ENCODE data around the gene COPS9. TPM values are rescaled to one million over a fixed set of nuclear protein-coding genes. Genes with fewer than 3 reads are reported as not detected.

The COPS9 gene
- total and polyA plus RNA-seq, 10 of the 15 experiments (the other 5 are each of a cell fraction or from before 2014, with no cell fraction given) = 80.8 to 419 (median 213) TPM

DNA sequence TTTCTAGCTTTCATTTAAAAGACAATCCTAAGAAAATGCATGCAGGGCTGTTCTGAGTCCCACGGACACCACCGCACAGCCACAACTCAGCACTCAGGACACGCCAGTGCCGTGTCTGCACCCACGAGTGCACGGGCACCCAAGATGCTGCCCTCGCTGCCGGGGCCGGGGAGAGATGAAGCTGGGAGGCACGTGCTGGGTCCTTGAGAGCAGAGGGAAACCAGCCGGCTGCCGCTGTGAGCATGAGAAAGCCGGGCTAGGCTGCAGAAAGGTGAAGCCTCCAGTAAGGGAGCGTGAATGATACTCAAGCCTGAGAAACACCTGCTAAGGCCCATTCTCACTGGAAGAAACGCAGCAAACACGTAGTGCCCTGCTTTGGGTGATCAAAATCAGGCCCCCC lies 4.8 kb downstream of the COPS9 start:
- BruUV-seq (replicated peaks) = no TSS peak
- in situ Hi-C loops (cut with MboI) = no loop called here
- no peak for ATAC-seq
- Histone ChIP-seq H4K20me1 (ENCODE audit: control insufficient read depth, insufficient read depth) (no peaks in the 10 kb centered on the region), H3K27me3 (replicated peaks in 1 of 2; ENCODE audit: control insufficient read depth in 2 of 2, insufficient read depth in 2 of 2, low read length in 1 of 2) (no peaks in the 10 kb centered on the region), H3K9ac (ENCODE audit: control insufficient read depth, insufficient read depth, low read length) (no peak overlapping the region), H3K4me1 (ENCODE audit: control insufficient read depth, insufficient read depth, low read length) (no peaks in the 10 kb centered on the region; the same call in 1 of the 2 replicates), H3K27ac (ENCODE audit: control insufficient read depth, insufficient read depth) (no peak overlapping the region), H2AFZ (ENCODE audit: control insufficient read depth, low read depth, low read length) (no peak overlapping the region), H3K9me3 (replicated peaks; ENCODE audit: control insufficient read depth, insufficient read depth, low read length) (no peaks in the 10 kb centered on the region), H3K79me2 (ENCODE audit: control insufficient read depth, insufficient read depth, low read length) (peaks cover 19% of the 10 kb centered on the region), H3K36me3 (ENCODE audit: control insufficient read depth in 2 of 2, insufficient read depth in 2 of 2, low read length in 1 of 2) (peaks cover 18 to 33% of the 10 kb centered on the region in 2 experiments), H3K4me2 (ENCODE audit: control insufficient read depth, insufficient read depth) (no peak overlapping the region), H3K4me3 (no peak overlapping the region)
- no peak for TF ChIP-seq LARP7 (IDR thresholded peaks at IDR 0.05)
- TF ChIP-seq, protein P1, sequence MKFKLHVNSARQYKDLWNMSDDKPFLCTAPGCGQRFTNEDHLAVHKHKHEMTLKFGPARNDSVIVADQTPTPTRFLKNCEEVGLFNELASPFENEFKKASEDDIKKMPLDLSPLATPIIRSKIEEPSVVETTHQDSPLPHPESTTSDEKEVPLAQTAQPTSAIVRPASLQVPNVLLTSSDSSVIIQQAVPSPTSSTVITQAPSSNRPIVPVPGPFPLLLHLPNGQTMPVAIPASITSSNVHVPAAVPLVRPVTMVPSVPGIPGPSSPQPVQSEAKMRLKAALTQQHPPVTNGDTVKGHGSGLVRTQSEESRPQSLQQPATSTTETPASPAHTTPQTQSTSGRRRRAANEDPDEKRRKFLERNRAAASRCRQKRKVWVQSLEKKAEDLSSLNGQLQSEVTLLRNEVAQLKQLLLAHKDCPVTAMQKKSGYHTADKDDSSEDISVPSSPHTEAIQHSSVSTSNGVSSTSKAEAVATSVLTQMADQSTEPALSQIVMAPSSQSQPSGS (IDR thresholded peaks at IDR 0.05; ENCODE audit: low read length) = no peak
- TF ChIP-seq PAX8 (IDR thresholded peaks at IDR 0.05) = no peak
- TF ChIP-seq SMAD5 (IDR thresholded peaks at IDR 0.05; ENCODE audit: low read depth) = no peak
- no peak for TF ChIP-seq TBL1XR1 (IDR thresholded peaks at IDR 0.05; ENCODE audit: low read depth, low read length)
- no peak for TF ChIP-seq BHLHE40 (IDR thresholded peaks at IDR 0.05; ENCODE audit: borderline replicate concordance in 1 of 2, low read depth in 2 of 2, low read length in 1 of 2)
- TF ChIP-seq NFXL1 (IDR thresholded peaks at IDR 0.05; ENCODE audit: borderline replicate concordance) = no peak
- TF ChIP-seq RB1 (IDR thresholded peaks at IDR 0.05; ENCODE audit: borderline replicate concordance) = no peak
- TF ChIP-seq MYC (IDR thresholded peaks at IDR 0.05; ENCODE audit: insufficient read depth, insufficient read length, insufficient replicate concordance, low read length, severe bottlenecking) = no peak
- no peak for TF ChIP-seq NFIC (IDR thresholded peaks at IDR 0.05; ENCODE audit: low read depth, low read length)
- TF ChIP-seq DPF2 (IDR thresholded peaks at IDR 0.05) = no peak
- TF ChIP-seq SIX5 (IDR thresholded peaks at IDR 0.05; ENCODE audit: low read depth, low read length, severe bottlenecking) = no peak
- no peak for TF ChIP-seq MEF2B (IDR thresholded peaks at IDR 0.05; ENCODE audit: partially characterized antibody, poor library complexity, severe bottlenecking)
- POLR2A ChIA-PET = no interaction called here
- RAD21 ChIA-PET (ENCODE audit: unreplicated experiment) = no interaction called here
- intact Hi-C loops (cut with micrococcal nuclease; ENCODE audit: unreplicated experiment) = no loop called here
- no peak for FAIRE-seq
- CTCF ChIA-PET = no interaction called here
- SMC1A ChIA-PET (ENCODE audit: uncharacterized antibody, unreplicated experiment) = no interaction called here
- DNase-seq (ENCODE audit: low read depth, low spot score) = no peak
- 94% methylated on average over 16 of the region's 16 CpGs for WGBS (ENCODE audit: insufficient coverage, insufficient replicate concordance, low lambda C conversion rate, missing lambda C conversion rate)
